PC-9 (cell line): ENCODE results near the gene NCK2. TPM values are rescaled to one million over a fixed set of nuclear protein-coding genes. Genes with fewer than 3 reads are reported as not detected.

ENCODE experiments used
- BruUV-seq: library from RNA; stranded (reverse); fragments of 400-500 nt; replicated peaks from 2 replicates; lab custom pipeline; 2021; lab: Mats Ljungman, UMichigan
- CTCF ChIA-PET: fragments of 300-600 bp; sonication (Branson Sonifier 250); formaldehyde crosslinking; loops from one replicate; lab custom pipeline; 2022; ENCODE audit warnings: antibody characterized with exemption; lab: Charles Lee
- POLR2A ChIA-PET: fragments of 300-600 bp; sonication (Branson Sonifier 250); formaldehyde crosslinking; loops from one replicate; lab custom pipeline; 2022; ENCODE audit warnings: antibody characterized with exemption; ENCODE audit not compliant: unreplicated experiment; lab: Charles Lee
- DNase-seq, 2 experiments: peaks; one replicate each; pipeline versions ENCODE4 v3.0.0 to v3.0.0-alpha.2; 2015 to 2022; ENCODE audit warnings: mixed read lengths in 1 of 2
- H2AFZ ChIP-seq: fragments of 200-600 bp; sonication (generic); 2 replicates; pipeline ENCODE4 v1.8.1; 2017; ENCODE audit warnings: antibody characterized with exemption
- H3F3A ChIP-seq: fragments of 200-600 bp; sonication (generic); 2 replicates; pipeline ENCODE4 v1.8.1; 2017; ENCODE audit warnings: antibody characterized with exemption, mild to moderate bottlenecking, low read depth; ENCODE audit not compliant: insufficient read depth
- H3K27ac ChIP-seq: fragments of 200-600 bp; sonication (generic); 2 replicates; pipeline ENCODE4 v1.6.1; 2016; ENCODE audit warnings: mixed run types
- H3K27me3 ChIP-seq: fragments of 200-600 bp; sonication (generic); 2 replicates; pipeline ENCODE4 v1.6.1; 2016; ENCODE audit warnings: low read depth, mixed run types; ENCODE audit not compliant: insufficient read depth
- H3K36me3 ChIP-seq: fragments of 200-600 bp; sonication (generic); 2 replicates; pipeline ENCODE4 v1.6.1; 2016; ENCODE audit warnings: low read depth, mixed run types
- H3K4me1 ChIP-seq: fragments of 200-600 bp; sonication (generic); replicated peaks from 2 replicates; pipeline ENCODE4 v1.6.1; 2016; ENCODE audit warnings: mixed run types; ENCODE audit not compliant: insufficient read depth
- H3K4me2 ChIP-seq: fragments of 200-600 bp; sonication (generic); 2 replicates; pipeline ENCODE4 v1.6.1; 2017; ENCODE audit warnings: mixed run types
- H3K4me3 ChIP-seq: fragments of 200-600 bp; sonication (generic); 2 replicates; pipeline ENCODE4 v1.6.1; 2016; ENCODE audit warnings: mixed run types
- H3K79me2 ChIP-seq: fragments of 200-600 bp; sonication (generic); 2 replicates; pipeline ENCODE4 v1.6.1; 2017; ENCODE audit warnings: low read depth, mixed run types
- H3K9me2 ChIP-seq: fragments of 200-600 bp; sonication (generic); 2 replicates; pipeline ENCODE4 v1.8.1; 2017; ENCODE audit warnings: mild to moderate bottlenecking; ENCODE audit not compliant: insufficient read depth
- H3K9me3 ChIP-seq: fragments of 200-600 bp; sonication (generic); 2 replicates; pipeline ENCODE4 v1.8.1; 2016; ENCODE audit warnings: low read depth; ENCODE audit not compliant: insufficient read depth
- H4K20me1 ChIP-seq: fragments of 200-600 bp; sonication (generic); 2 replicates; pipeline ENCODE4 v1.8.1; 2017; ENCODE audit not compliant: insufficient read depth
- EZH2 ChIP-seq: fragments of 200-600 bp; sonication (generic); IDR thresholded peaks from 2 replicates; pipeline ENCODE4 v1.8.0; 2017; ENCODE audit warnings: antibody characterized with exemption, low read depth
- intact Hi-C: fragments of 100-400 bp; cut with micrococcal nuclease; formaldehyde crosslinking; loops from one replicate; pipeline ENCODE4 v1.10.0; 2022; ENCODE audit not compliant: unreplicated experiment
- total RNA-seq: library from RNA; stranded (reverse); gene quantifications from 2 replicates; pipeline ENCODE4 v1.2.3, GENCODE V29; 2021
- TF ChIP-seq, protein P1 (sequence below): fragments of 200-600 bp; sonication (generic); conservative IDR thresholded peaks from 2 replicates; pipeline ENCODE4 v1.6.1; 2017; ENCODE audit warnings: mixed run types, antibody characterized with exemption, mild to moderate bottlenecking, moderate library complexity

NCK2 gene
- total RNA-seq, 1 experiment from 2014 or later = 26.0 TPM

DNA sequence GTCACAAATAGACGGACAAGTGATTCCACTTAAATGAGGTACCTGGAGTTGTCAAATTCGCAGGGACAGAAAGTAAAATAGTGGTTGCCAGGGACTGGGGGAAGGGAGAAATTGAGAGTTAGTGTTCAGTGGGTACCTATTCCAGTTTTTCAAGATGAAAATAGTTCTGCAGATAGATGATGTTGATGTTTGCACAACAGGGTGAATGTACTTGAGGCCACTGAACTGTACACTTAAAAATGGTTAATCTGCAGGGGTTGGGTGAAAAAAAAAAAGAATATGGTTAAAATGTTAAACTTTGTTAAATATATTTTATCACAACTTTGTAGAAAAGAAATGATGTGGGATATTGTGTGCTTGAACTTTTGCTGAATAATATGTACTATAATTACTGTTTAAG is 102.3 kb downstream of the NCK2 start:
- H3K79me2 ChIP-seq = peaks cover 7% of the 10 kb centered on the region; the same call in 1 of the 2 replicates

DNA sequence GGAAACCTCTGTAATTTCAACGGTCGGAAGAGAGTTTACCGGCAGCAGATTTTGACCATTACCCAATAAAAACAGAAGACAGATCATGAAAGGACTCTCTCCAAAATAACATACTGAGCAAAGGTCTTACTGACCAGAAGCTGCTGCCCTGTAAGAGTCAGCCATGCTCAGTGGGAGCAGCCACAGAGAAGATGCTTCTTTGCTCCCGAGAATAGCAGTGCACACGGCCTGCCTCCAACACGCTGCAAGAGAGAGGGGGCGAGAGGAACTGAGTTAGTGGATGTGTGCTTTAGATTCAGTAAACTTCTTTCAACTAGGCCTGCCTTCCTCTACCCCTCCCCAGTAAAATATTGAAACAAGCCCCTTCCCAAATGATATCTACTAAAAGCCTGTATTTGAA is 103.7 kb downstream of the NCK2 start:
- no TSS peak for BruUV-seq
- peaks cover 7% of the 10 kb centered on the region; the same call in 1 of the 2 replicates for H3K79me2 ChIP-seq

More for the DNA sequence above, 102.3 kb downstream of the NCK2 start:
- ChIA-PET POLR2A (no interaction called here), CTCF (no interaction called here)
- Histone ChIP-seq H3K27ac (no peak overlapping the region), H3K9me2 (0 out of 2 replicates have a peak, but pooled peaks cover 5% of the 10 kb centered on the region), H3K4me2 (no peak overlapping the region), H3K4me3 (no peak overlapping the region), H3K36me3 (no peaks in the 10 kb centered on the region), H3K9me3 (no peaks in the 10 kb centered on the region), H2AFZ (no peak overlapping the region), H4K20me1 (no peaks in the 10 kb centered on the region), H3F3A (peaks cover 6% of the 10 kb centered on the region; the same call in 1 of the 2 replicates), H3K27me3 (no peaks in the 10 kb centered on the region), H3K4me1 (peaks cover 2% of the 10 kb centered on the region)
- intact Hi-C loops = no loop called here
- DNase-seq = no peak
- TF ChIP-seq, protein P1, sequence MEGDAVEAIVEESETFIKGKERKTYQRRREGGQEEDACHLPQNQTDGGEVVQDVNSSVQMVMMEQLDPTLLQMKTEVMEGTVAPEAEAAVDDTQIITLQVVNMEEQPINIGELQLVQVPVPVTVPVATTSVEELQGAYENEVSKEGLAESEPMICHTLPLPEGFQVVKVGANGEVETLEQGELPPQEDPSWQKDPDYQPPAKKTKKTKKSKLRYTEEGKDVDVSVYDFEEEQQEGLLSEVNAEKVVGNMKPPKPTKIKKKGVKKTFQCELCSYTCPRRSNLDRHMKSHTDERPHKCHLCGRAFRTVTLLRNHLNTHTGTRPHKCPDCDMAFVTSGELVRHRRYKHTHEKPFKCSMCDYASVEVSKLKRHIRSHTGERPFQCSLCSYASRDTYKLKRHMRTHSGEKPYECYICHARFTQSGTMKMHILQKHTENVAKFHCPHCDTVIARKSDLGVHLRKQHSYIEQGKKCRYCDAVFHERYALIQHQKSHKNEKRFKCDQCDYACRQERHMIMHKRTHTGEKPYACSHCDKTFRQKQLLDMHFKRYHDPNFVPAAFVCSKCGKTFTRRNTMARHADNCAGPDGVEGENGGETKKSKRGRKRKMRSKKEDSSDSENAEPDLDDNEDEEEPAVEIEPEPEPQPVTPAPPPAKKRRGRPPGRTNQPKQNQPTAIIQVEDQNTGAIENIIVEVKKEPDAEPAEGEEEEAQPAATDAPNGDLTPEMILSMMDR = no peak
- TF ChIP-seq EZH2 = no peak
- no TSS peak for BruUV-seq

DNA sequence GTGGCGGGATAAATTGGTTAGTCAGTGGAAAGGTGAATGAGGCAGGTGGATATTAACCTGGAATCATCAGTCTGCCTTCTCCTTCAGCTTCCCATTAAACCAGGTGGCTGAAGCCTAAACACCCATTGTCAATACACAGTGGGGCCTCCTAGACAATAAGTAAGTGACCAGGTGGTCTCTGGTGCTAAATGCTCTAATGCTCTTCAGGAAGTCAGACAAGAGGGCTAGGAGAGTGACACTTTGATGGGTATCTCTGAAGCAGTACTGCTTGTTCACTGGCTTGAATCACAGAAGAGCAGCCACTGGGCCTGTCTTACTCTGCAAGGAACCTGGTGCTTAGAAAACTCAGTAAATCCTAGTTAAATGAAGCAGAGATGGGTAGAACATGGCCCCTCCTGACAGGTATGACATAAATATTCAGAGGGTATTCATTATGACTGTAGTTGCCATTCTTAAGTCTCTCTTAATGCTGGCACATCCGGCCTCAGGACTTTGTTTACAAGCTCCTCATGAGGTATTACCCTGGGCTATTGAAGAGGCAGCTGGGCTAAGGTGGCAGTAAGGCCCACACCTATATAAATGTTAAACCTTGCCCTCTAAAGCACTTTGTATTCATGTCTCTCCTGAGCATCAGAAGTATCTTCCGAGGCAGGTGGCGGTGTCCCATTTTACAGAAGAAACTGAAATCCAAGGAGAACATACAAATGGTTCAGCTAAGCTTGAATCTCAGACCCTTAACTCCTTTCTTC is 104.9 kb downstream of the NCK2 start:
- Histone ChIP-seq H3K9me2 (0 out of 2 replicates have a peak, but pooled peaks cover 5% of the 10 kb centered on the region), H3K4me1 (peaks cover 27% of the 10 kb centered on the region), H3K27ac (no peak overlapping the region), H3K36me3 (no peaks in the 10 kb centered on the region), H3K4me2 (no peak overlapping the region), H4K20me1 (no peaks in the 10 kb centered on the region), H3K27me3 (no peaks in the 10 kb centered on the region), H3K4me3 (no peak overlapping the region), H3K79me2 (peaks cover 7% of the 10 kb centered on the region; the same call in 1 of the 2 replicates), H3F3A (peaks cover 28% of the 10 kb centered on the region), H2AFZ (no peak overlapping the region), H3K9me3 (no peaks in the 10 kb centered on the region)
- ChIA-PET CTCF (interaction anchor here (0.6 kb wide), 1 partner anchor 14 kb away, joined by 16 read pairs; no protein-coding TSS in a partner anchor), POLR2A (no interaction called here)
- TF ChIP-seq, protein P1 = no peak
- no peak for TF ChIP-seq EZH2
- no peak for DNase-seq
- intact Hi-C loops = loop anchor here (10.0 kb wide), 1 partner anchor 105 kb away; the partner anchor contains the start of gene NCK2
- no TSS peak for BruUV-seq

More for the DNA sequence above, 103.7 kb downstream of the NCK2 start:
- no peak overlapping the region for H3K4me2 ChIP-seq
- H2AFZ ChIP-seq = no peak overlapping the region
- no peaks in the 10 kb centered on the region for H3K9me3 ChIP-seq
- no peaks in the 10 kb centered on the region for H4K20me1 ChIP-seq
- intact Hi-C loops = no loop called here
- peaks cover 15% of the 10 kb centered on the region for H3K4me1 ChIP-seq
- POLR2A ChIA-PET = no interaction called here
- no peak for DNase-seq
- no peaks in the 10 kb centered on the region for H3K27me3 ChIP-seq
- H3F3A ChIP-seq = peaks cover 19% of the 10 kb centered on the region
- H3K27ac ChIP-seq = no peak overlapping the region
- no peak for TF ChIP-seq EZH2
- TF ChIP-seq, protein P1 = no peak
- H3K36me3 ChIP-seq = no peaks in the 10 kb centered on the region
- no peak overlapping the region for H3K4me3 ChIP-seq
- 0 out of 2 replicates have a peak, but pooled peaks cover 5% of the 10 kb centered on the region for H3K9me2 ChIP-seq
- CTCF ChIA-PET = no interaction called here
